HCT116 (cell line): ENCODE measurements around the gene OR6C70. TPM values are rescaled to one million over a fixed set of nuclear protein-coding genes. Genes with fewer than 3 reads are reported as not detected.

ENCODE experiments used
- ATAC-seq: fragments of 200-7000 bp; cut with Tn5 transposase; 2 replicates; pipeline ENCODE4 v1.9.1; 2020; ENCODE audit warnings: mild to moderate bottlenecking, moderate library complexity
- BruUV-seq: library from RNA; stranded (reverse); fragments of 400-500 nt; replicated peaks from 2 replicates; lab custom pipeline; 2021; lab: Mats Ljungman, UMichigan
- CTCF ChIA-PET: fragments of 300-600 bp; sonication (Branson Sonifier 250); formaldehyde crosslinking; loops from one replicate; lab custom pipeline; 2021; ENCODE audit warnings: antibody characterized with exemption; lab: Charles Lee
- POLR2A ChIA-PET: fragments of 300-600, 350-600 bp; sonication (Branson Sonifier 250); formaldehyde crosslinking; loops from one replicate; lab custom pipeline; 2021; ENCODE audit warnings: antibody characterized with exemption; lab: Charles Lee
- RAD21 ChIA-PET, 2 experiments: fragments of 300-600 bp; sonication (Branson Sonifier 250); formaldehyde crosslinking; loops; one replicate each; lab custom pipeline; 2023; ENCODE audit warnings: low total read pairs in 2 of 2; ENCODE audit not compliant: uncharacterized antibody in 2 of 2, unreplicated experiment in 2 of 2, low non-redundant PET in 1 of 2; lab: Charles Lee
- DNase-seq: peaks from one replicate; pipeline ENCODE4 v3.0.0-alpha.2; 2010; ENCODE audit warnings: low read depth, low spot score
- H2AFZ ChIP-seq: fragments of 200-600 bp; shearing (Covaris generic), sonication (generic); 2 replicates; pipeline ENCODE4 v1.6.1; 2017; ENCODE audit warnings: low read depth, mixed run types, mixed read lengths, antibody characterized with exemption, low read length; ENCODE audit not compliant: poor library complexity, severe bottlenecking
- H3K27ac ChIP-seq: 2 replicates; pipeline ENCODE4 v1.5.1; 2012; ENCODE audit warnings: low read depth, low read length
- H3K27me3 ChIP-seq: fragments of 200-600 bp; sonication (generic); 2 replicates; pipeline ENCODE4 v1.6.1; 2016; ENCODE audit warnings: mixed run types, low read length, mixed read lengths; ENCODE audit not compliant: insufficient read depth
- H3K36me3 ChIP-seq, 2 experiments: fragments of 200-500 bp in 1 of 2; fragments of 200-600 bp in 1 of 2; sonication (Bioruptor generic) in 1 of 2; sonication (generic) in 1 of 2; 2 replicates each; pipeline versions ENCODE4 v1.5.1 to v1.6.1; 2014 to 2016; ENCODE audit warnings: low read length in 2 of 2, inconsistent platforms in 1 of 2, mixed read lengths in 1 of 2, mixed run types in 1 of 2; ENCODE audit not compliant: insufficient read depth in 2 of 2, control insufficient read depth in 1 of 2
- H3K4me1 ChIP-seq, 2 experiments: fragments of 200-600 bp in 1 of 2; sonication (generic) in 1 of 2; 2 replicates each; pipeline versions ENCODE4 v1.5.1 to v1.6.1; 2012 to 2017; ENCODE audit warnings: low read length in 2 of 2, inconsistent platforms in 1 of 2, mild to moderate bottlenecking in 1 of 2, mixed read lengths in 1 of 2, mixed run types in 1 of 2, moderate library complexity in 1 of 2; ENCODE audit not compliant: insufficient read depth in 2 of 2, control insufficient read depth in 1 of 2
- H3K4me2 ChIP-seq: fragments of 200-600 bp; sonication (generic); 2 replicates; pipeline ENCODE4 v1.6.1; 2017; ENCODE audit warnings: mixed run types, low read length, mixed read lengths
- H3K4me3 ChIP-seq, 2 experiments: fragments of 200-600 bp in 1 of 2; sonication (generic) in 1 of 2; replicated peaks in 1 of 2; 2 replicates each; pipeline ENCODE4 v1.5.1; 2011 to 2016; ENCODE audit warnings: low read length in 2 of 2, control low read depth in 1 of 2, low read depth in 1 of 2, mild to moderate bottlenecking in 1 of 2, mixed read lengths in 1 of 2, mixed run types in 1 of 2
- H3K79me2 ChIP-seq: fragments of 200-600 bp; sonication (generic); 2 replicates; pipeline ENCODE4 v1.6.1; 2017; ENCODE audit warnings: mild to moderate bottlenecking, mixed run types, low read length, moderate library complexity, mixed read lengths; ENCODE audit not compliant: insufficient read depth
- H3K9ac ChIP-seq: fragments of 200-600 bp; sonication (generic); 2 replicates; pipeline ENCODE4 v1.6.1; 2016; ENCODE audit warnings: low read length, mixed read lengths
- H3K9me2 ChIP-seq: fragments of 200-600 bp; sonication (generic), shearing (Covaris generic); 2 replicates; pipeline ENCODE4 v1.6.1; 2017; ENCODE audit warnings: mixed run types, mild to moderate bottlenecking, moderate library complexity; ENCODE audit not compliant: insufficient read depth
- H3K9me3 ChIP-seq, 2 experiments: fragments of 200-500 bp in 1 of 2; fragments of 200-600 bp in 1 of 2; sonication (Bioruptor generic) in 1 of 2; sonication (generic) in 1 of 2; 2 replicates each; pipeline ENCODE4 v1.6.1; 2014 to 2017; ENCODE audit warnings: low read length in 2 of 2, mixed read lengths in 2 of 2, inconsistent platforms in 1 of 2, low read depth in 1 of 2, mild to moderate bottlenecking in 1 of 2, mixed run types in 1 of 2, moderate library complexity in 1 of 2; ENCODE audit not compliant: control insufficient read depth in 1 of 2, insufficient read depth in 1 of 2
- H4K20me1 ChIP-seq: fragments of 200-600 bp; sonication (generic), shearing (Covaris generic); 2 replicates; pipeline ENCODE4 v1.6.1; 2017; ENCODE audit warnings: mixed run types, mild to moderate bottlenecking, moderate library complexity; ENCODE audit not compliant: insufficient read depth
- CBX3 ChIP-seq: IDR thresholded peaks from 2 replicates; pipeline ENCODE4 v1.6.1; 2012; ENCODE audit warnings: low read depth
- CEBPB ChIP-seq: IDR thresholded peaks from 2 replicates; pipeline ENCODE4 v1.6.1; 2012; ENCODE audit warnings: low read depth
- EGR1 ChIP-seq: IDR thresholded peaks from 2 replicates; pipeline ENCODE4 v1.6.1; 2012; ENCODE audit warnings: low read depth
- ELF1 ChIP-seq: IDR thresholded peaks from 2 replicates; pipeline ENCODE4 v1.6.1; 2012; ENCODE audit warnings: low read depth, borderline replicate concordance
- EZH2 ChIP-seq: fragments of 200-600 bp; sonication (generic); IDR thresholded peaks from 2 replicates; pipeline ENCODE4 v1.6.1; 2017; ENCODE audit warnings: antibody characterized with exemption, mixed run types
- FOSL1 ChIP-seq: IDR thresholded peaks from 2 replicates; pipeline ENCODE4 v1.6.1; 2012; ENCODE audit warnings: low read depth
- JUND ChIP-seq: IDR thresholded peaks from 2 replicates; pipeline ENCODE4 v1.6.1; 2012
- POLR2A ChIP-seq: IDR thresholded peaks from 2 replicates; pipeline ENCODE4 v1.7.0; 2011; ENCODE audit warnings: borderline replicate concordance; ENCODE audit not compliant: insufficient read depth, insufficient read length; ENCODE audit errors: extremely low read depth
- POLR2AphosphoS5 ChIP-seq: IDR thresholded peaks from 2 replicates; pipeline ENCODE4 v1.6.1; 2011; ENCODE audit warnings: mild to moderate bottlenecking, low read depth, low read length, moderate library complexity
- RAD21 ChIP-seq: IDR thresholded peaks from 2 replicates; pipeline ENCODE4 v1.6.1; 2012; ENCODE audit warnings: low read depth, mild to moderate bottlenecking
- SP1 ChIP-seq: IDR thresholded peaks from 2 replicates; pipeline ENCODE4 v1.6.1; 2012; ENCODE audit warnings: low read depth
- SRF ChIP-seq: IDR thresholded peaks from 2 replicates; pipeline ENCODE4 v1.6.1; 2012; ENCODE audit warnings: low read depth
- TCF7L2 ChIP-seq: IDR thresholded peaks from 2 replicates; pipeline ENCODE4 v1.7.0; 2011; ENCODE audit warnings: borderline replicate concordance, inconsistent platforms; ENCODE audit not compliant: insufficient read depth, insufficient read length; ENCODE audit errors: extremely low read depth
- YY1 ChIP-seq: IDR thresholded peaks from 2 replicates; pipeline ENCODE4 v1.6.1; 2011; ENCODE audit warnings: low read length, low read depth, moderate library complexity, mild to moderate bottlenecking; ENCODE audit not compliant: insufficient replicate concordance; ENCODE audit errors: extremely low read depth
- ZFX ChIP-seq: fragments of 450-650 bp; IDR thresholded peaks from 2 replicates; pipeline ENCODE4 v1.6.1; 2017
- intact Hi-C: fragments of 100-400 bp; cut with micrococcal nuclease; formaldehyde crosslinking; loops from 2 replicates; pipeline ENCODE4 v1.10.0; 2022
- total RNA-seq: library from RNA; stranded (reverse); gene quantifications from one replicate; pipeline ENCODE4 v1.2.1, GENCODE V29; 2021; ENCODE audit not compliant: unreplicated experiment
- TF ChIP-seq, protein P1 (sequence below): IDR thresholded peaks from 2 replicates; pipeline ENCODE4 v1.6.1; 2011; ENCODE audit warnings: mild to moderate bottlenecking, low read length, moderate library complexity; ENCODE audit not compliant: insufficient replicate concordance; ENCODE audit errors: extremely low read depth
- TF ChIP-seq, protein P2 (sequence below): IDR thresholded peaks from 2 replicates; pipeline ENCODE4 v1.6.1; 2012; ENCODE audit warnings: low read depth
- TF ChIP-seq, protein P3 (sequence below), 3 experiments: fragments of 200-600 bp in 1 of 3; sonication (generic) in 1 of 3; IDR thresholded peaks in 2 of 3; conservative IDR thresholded peaks in 1 of 3; 2 replicates each; pipeline ENCODE4 v1.5.1; 2012 to 2017; ENCODE audit warnings: low read depth in 2 of 3, low read length in 2 of 3, antibody characterized with exemption in 1 of 3, borderline replicate concordance in 1 of 3, control low read depth in 1 of 3, mild to moderate bottlenecking in 1 of 3, mixed read lengths in 1 of 3, mixed run types in 1 of 3, moderate library complexity in 1 of 3; ENCODE audit not compliant: insufficient read depth in 1 of 3
- TF ChIP-seq, protein P4 (sequence below): IDR thresholded peaks from 2 replicates; pipeline ENCODE4 v1.6.1; 2012
- TF ChIP-seq, protein P5 (sequence below): IDR thresholded peaks from 2 replicates; pipeline ENCODE4 v1.6.1; 2012

Gene OR6C70
- total RNA-seq, 1 experiment from 2014 or later = not detected

DNA sequence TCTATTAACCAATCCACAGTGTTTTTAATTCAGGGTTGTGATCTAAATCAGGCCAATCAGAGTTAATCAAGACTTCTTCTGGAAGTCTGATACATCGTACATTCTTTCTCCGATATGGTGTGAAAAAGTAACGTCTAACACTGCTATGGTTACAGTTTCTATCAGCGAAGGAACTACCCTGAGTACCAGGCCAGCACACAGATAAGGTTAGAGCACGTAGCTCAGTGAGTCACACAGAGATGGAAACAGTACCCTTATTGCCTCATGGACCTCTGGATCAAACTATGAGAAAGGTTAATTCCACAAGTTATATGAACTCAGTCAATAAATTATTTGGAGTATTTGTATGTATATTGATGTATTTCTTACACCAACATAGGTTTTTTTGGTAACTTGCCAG, 25.6 kb upstream of the OR6C70 start:
- Histone ChIP-seq H3K4me1 (no peaks in the 10 kb centered on the region), H3K9me2 (no peaks in the 10 kb centered on the region), H4K20me1 (no peaks in the 10 kb centered on the region), H3K4me3 (no peak overlapping the region), H3K27me3 (peaks cover 22% of the 10 kb centered on the region), H3K9ac (no peak overlapping the region), H3K4me2 (no peak overlapping the region), H2AFZ (no peak overlapping the region), H3K9me3 (no peaks in the 10 kb centered on the region), H3K79me2 (no peaks in the 10 kb centered on the region), H3K36me3 (no peaks in the 10 kb centered on the region), H3K27ac (no peak overlapping the region)
- BruUV-seq = no TSS peak
- DNase-seq = no peak
- ChIA-PET RAD21 (no interaction called here), CTCF (no interaction called here), POLR2A (no interaction called here)
- TF ChIP-seq SP1 = no peak
- TF ChIP-seq POLR2AphosphoS5 = no peak
- no peak for TF ChIP-seq RAD21
- no peak for TF ChIP-seq ELF1
- no peak for TF ChIP-seq POLR2A
- TF ChIP-seq TCF7L2 = no peak
- TF ChIP-seq, protein P1, sequence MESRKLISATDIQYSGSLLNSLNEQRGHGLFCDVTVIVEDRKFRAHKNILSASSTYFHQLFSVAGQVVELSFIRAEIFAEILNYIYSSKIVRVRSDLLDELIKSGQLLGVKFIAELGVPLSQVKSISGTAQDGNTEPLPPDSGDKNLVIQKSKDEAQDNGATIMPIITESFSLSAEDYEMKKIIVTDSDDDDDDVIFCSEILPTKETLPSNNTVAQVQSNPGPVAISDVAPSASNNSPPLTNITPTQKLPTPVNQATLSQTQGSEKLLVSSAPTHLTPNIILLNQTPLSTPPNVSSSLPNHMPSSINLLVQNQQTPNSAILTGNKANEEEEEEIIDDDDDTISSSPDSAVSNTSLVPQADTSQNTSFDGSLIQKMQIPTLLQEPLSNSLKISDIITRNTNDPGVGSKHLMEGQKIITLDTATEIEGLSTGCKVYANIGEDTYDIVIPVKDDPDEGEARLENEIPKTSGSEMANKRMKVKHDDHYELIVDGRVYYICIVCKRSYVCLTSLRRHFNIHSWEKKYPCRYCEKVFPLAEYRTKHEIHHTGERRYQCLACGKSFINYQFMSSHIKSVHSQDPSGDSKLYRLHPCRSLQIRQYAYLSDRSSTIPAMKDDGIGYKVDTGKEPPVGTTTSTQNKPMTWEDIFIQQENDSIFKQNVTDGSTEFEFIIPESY = no peak
- no peak for TF ChIP-seq SRF
- TF ChIP-seq, protein P2, sequence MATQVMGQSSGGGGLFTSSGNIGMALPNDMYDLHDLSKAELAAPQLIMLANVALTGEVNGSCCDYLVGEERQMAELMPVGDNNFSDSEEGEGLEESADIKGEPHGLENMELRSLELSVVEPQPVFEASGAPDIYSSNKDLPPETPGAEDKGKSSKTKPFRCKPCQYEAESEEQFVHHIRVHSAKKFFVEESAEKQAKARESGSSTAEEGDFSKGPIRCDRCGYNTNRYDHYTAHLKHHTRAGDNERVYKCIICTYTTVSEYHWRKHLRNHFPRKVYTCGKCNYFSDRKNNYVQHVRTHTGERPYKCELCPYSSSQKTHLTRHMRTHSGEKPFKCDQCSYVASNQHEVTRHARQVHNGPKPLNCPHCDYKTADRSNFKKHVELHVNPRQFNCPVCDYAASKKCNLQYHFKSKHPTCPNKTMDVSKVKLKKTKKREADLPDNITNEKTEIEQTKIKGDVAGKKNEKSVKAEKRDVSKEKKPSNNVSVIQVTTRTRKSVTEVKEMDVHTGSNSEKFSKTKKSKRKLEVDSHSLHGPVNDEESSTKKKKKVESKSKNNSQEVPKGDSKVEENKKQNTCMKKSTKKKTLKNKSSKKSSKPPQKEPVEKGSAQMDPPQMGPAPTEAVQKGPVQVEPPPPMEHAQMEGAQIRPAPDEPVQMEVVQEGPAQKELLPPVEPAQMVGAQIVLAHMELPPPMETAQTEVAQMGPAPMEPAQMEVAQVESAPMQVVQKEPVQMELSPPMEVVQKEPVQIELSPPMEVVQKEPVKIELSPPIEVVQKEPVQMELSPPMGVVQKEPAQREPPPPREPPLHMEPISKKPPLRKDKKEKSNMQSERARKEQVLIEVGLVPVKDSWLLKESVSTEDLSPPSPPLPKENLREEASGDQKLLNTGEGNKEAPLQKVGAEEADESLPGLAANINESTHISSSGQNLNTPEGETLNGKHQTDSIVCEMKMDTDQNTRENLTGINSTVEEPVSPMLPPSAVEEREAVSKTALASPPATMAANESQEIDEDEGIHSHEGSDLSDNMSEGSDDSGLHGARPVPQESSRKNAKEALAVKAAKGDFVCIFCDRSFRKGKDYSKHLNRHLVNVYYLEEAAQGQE = no peak
- no peak for TF ChIP-seq ZFX
- TF ChIP-seq, protein P3, sequence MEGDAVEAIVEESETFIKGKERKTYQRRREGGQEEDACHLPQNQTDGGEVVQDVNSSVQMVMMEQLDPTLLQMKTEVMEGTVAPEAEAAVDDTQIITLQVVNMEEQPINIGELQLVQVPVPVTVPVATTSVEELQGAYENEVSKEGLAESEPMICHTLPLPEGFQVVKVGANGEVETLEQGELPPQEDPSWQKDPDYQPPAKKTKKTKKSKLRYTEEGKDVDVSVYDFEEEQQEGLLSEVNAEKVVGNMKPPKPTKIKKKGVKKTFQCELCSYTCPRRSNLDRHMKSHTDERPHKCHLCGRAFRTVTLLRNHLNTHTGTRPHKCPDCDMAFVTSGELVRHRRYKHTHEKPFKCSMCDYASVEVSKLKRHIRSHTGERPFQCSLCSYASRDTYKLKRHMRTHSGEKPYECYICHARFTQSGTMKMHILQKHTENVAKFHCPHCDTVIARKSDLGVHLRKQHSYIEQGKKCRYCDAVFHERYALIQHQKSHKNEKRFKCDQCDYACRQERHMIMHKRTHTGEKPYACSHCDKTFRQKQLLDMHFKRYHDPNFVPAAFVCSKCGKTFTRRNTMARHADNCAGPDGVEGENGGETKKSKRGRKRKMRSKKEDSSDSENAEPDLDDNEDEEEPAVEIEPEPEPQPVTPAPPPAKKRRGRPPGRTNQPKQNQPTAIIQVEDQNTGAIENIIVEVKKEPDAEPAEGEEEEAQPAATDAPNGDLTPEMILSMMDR (IDR thresholded peaks at IDR 0.05 in 2 of 3, conservative IDR thresholded peaks at IDR 0.05 in 1 of 3; ENCODE audit: borderline replicate concordance in 1 of 3, insufficient read depth in 1 of 3, low read depth in 2 of 3, low read length in 2 of 3) = no peak
- no peak for TF ChIP-seq EGR1
- no peak for TF ChIP-seq CEBPB
- no peak for TF ChIP-seq FOSL1
- no peak for TF ChIP-seq YY1
- TF ChIP-seq, protein P4, sequence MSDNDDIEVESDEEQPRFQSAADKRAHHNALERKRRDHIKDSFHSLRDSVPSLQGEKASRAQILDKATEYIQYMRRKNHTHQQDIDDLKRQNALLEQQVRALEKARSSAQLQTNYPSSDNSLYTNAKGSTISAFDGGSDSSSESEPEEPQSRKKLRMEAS = no peak
- no peak for TF ChIP-seq CBX3
- no peak for TF ChIP-seq JUND
- TF ChIP-seq, protein P5, sequence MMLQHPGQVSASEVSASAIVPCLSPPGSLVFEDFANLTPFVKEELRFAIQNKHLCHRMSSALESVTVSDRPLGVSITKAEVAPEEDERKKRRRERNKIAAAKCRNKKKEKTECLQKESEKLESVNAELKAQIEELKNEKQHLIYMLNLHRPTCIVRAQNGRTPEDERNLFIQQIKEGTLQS = no peak
- TF ChIP-seq EZH2 = no peak
- intact Hi-C loops = no loop called here
- no peak for ATAC-seq
